AG04450 (cell line): ENCODE measurements around the gene PCED1B. TPM values are rescaled to one million over a fixed set of nuclear protein-coding genes. Genes with fewer than 3 reads are reported as not detected.
"Not testable (repeated sequence)": the region's sequence is repeated elsewhere in the genome, so short reads cannot be mapped to it uniquely, and the experiment has no call there.

ENCODE experiments used
- CTCF ChIA-PET: fragments of 300-600, 350-600 bp; formaldehyde crosslinking; extraction: SDS; loops from one replicate; lab custom pipeline; 2022; ENCODE audit warnings: antibody characterized with exemption, inconsistent platforms; lab: Charles Lee
- POLR2A ChIA-PET: fragments of 350-600 bp; formaldehyde crosslinking; extraction: SDS; loops from one replicate; lab custom pipeline; 2021; ENCODE audit warnings: antibody characterized with exemption, inconsistent platforms; lab: Yijun Ruan, JAX
- DNase-seq: peaks from one replicate; pipeline ENCODE4 v3.0.0-alpha.2; 2011; ENCODE audit warnings: low read depth, low spot score
- H3K27ac ChIP-seq: one replicate; pipeline ENCODE4 v1.5.1; 2012; ENCODE audit warnings: low read depth, low read length, control low read depth
- H3K27me3 ChIP-seq: one replicate; pipeline ENCODE4 v1.6.0; 2012; ENCODE audit warnings: low read length; ENCODE audit not compliant: control insufficient read depth, insufficient read depth
- H3K4me3 ChIP-seq: 2 replicates; pipeline ENCODE4 v1.5.1; 2011; ENCODE audit warnings: mild to moderate bottlenecking, low read depth, low read length, control low read depth
- H3K9me3 ChIP-seq: 2 replicates; pipeline ENCODE4 v1.5.1; 2012; ENCODE audit warnings: low read length; ENCODE audit not compliant: control insufficient read depth, insufficient read depth
- CTCF ChIP-seq: IDR thresholded peaks from 2 replicates; pipeline ENCODE4 v1.5.1; 2011; ENCODE audit warnings: low read depth, low read length, control low read depth, inconsistent platforms
- polyA plus RNA-seq: library from polyadenylated mRNA; depleted of rRNA; stranded (reverse); fragments of >200 nt; gene quantifications from 2 replicates; pipeline ENCODE4 v1.2.3, GENCODE V29; 2011

PCED1B gene
- polyA plus RNA-seq, 1 experiment = 0.88 TPM

- POLR2A ChIA-PET = interaction anchor here (0.6 kb wide), 1 partner anchor 240 kb away, joined by 4 read pairs; no protein-coding TSS in a partner anchor
- Histone ChIP-seq H3K9me3 (no peaks in the 10 kb centered on the region), H3K27me3 (no peaks in the 10 kb centered on the region), H3K27ac (no peak overlapping the region), H3K4me3 (no peak overlapping the region)
- TF ChIP-seq CTCF = no peak
- CTCF ChIA-PET = interaction anchor here (1.1 kb wide), 1 partner anchor 358 kb away, joined by 3 read pairs; no protein-coding TSS in a partner anchor
- DNase-seq = no peak
Measured at GRCh38 chr12:47039756-47040155, 39.7 kb upstream of the PCED1B start.

- ChIA-PET POLR2A (no interaction called here), CTCF (interaction anchor here (1.8 kb wide), 1 partner anchor 9 kb away, joined by 5 read pairs; no protein-coding TSS in a partner anchor)
- no peak overlapping the region for H3K4me3 ChIP-seq
- no peak overlapping the region for H3K27ac ChIP-seq
- DNase-seq = no peak
- H3K9me3 ChIP-seq = no peaks in the 10 kb centered on the region
- no peaks in the 10 kb centered on the region for H3K27me3 ChIP-seq
- TF ChIP-seq CTCF = no peak
Measured at GRCh38 chr12:47041327-47041726, 38.1 kb upstream of the PCED1B start.

- no peak for TF ChIP-seq CTCF
- no peak overlapping the region for H3K27ac ChIP-seq
- no peak overlapping the region for H3K4me3 ChIP-seq
- no peaks in the 10 kb centered on the region for H3K27me3 ChIP-seq
- H3K9me3 ChIP-seq = peaks cover 8% of the 10 kb centered on the region
- no peak for DNase-seq
- POLR2A ChIA-PET = no interaction called here
- CTCF ChIA-PET = interaction anchor here (1.0 kb wide), 1 partner anchor 16 kb away, joined by 3 read pairs; no protein-coding TSS in a partner anchor
Measured at GRCh38 chr12:47048541-47048940, 30.9 kb upstream of the PCED1B start.

- DNase-seq, H3K27ac ChIP-seq, H3K9me3 ChIP-seq, CTCF ChIA-PET, H3K4me3 ChIP-seq, POLR2A ChIA-PET, H3K27me3 ChIP-seq: not testable (repeated sequence)
Measured at GRCh38 chr12:47051291-47051690, 28.1 kb upstream of the PCED1B start.

- peaks cover 15% of the 10 kb centered on the region for H3K9me3 ChIP-seq
- H3K4me3 ChIP-seq = no peak overlapping the region
- TF ChIP-seq CTCF = no peak
- ChIA-PET POLR2A (no interaction called here), CTCF (interaction anchor here (1.5 kb wide), 1 partner anchor 18 kb away, joined by 3 read pairs; no protein-coding TSS in a partner anchor)
- H3K27me3 ChIP-seq = no peaks in the 10 kb centered on the region
- DNase-seq = no peak
- H3K27ac ChIP-seq = no peak overlapping the region
Measured at GRCh38 chr12:47052274-47052673, 27.1 kb upstream of the PCED1B start.
